ENCODE measurements around the gene LNPEP. TPM values are rescaled to one million over a fixed set of nuclear protein-coding genes. Genes with fewer than 3 reads are reported as not detected.

The LNPEP gene
- total RNA-seq, 4 donors from 2014 or later = 64.8 to 111 (median 80.5) TPM

DNA sequence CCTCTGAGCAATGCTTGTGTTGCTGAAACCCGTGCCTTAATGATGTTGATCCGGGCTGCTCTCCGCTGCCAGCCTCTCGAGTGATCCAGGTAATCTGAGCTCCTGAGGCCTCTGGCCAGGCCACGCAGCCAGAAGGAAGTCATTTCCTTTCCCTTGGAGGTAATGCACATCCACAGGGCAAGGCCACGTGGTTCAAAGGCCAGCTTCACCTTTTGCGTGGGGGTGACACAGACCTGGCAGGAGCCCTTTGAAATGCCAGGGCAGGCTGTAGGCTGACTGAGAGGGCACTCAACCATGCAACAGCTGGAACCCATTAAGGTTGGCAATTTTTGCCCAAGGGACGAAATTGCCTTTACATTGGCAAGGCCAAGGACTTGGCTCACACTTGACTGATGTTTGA, 126.2 kb downstream of the LNPEP start:
- 72% methylated on average over 4 of the region's 8 CpGs; no CpG with 5 or more reads in 1 of the 2 donors for WGBS, 2 donors (ENCODE audit: low coverage in 1 of 2)
- Histone ChIP-seq H3K27ac (no peak overlapping the region), H3K4me3 (no peak overlapping the region), H3K9me3 (peaks cover 0 to 9% (median 0%) of the 10 kb centered on the region in 3 donors), H3K27me3 (no peaks in the 10 kb centered on the region), H3K4me1 (peaks cover 0 to under 1% (median 0%) of the 10 kb centered on the region in 3 donors), H3K36me3 (no peaks in the 10 kb centered on the region)
- ATAC-seq = no peak
- TF ChIP-seq EP300 (IDR thresholded peaks at IDR 0.05) = no peak
- TF ChIP-seq POLR2AphosphoS5 (IDR thresholded peaks at IDR 0.05) = no peak
- no peak for TF ChIP-seq CTCF (IDR thresholded peaks at IDR 0.05)
- TF ChIP-seq POLR2A (IDR thresholded peaks at IDR 0.05) = no peak

DNA sequence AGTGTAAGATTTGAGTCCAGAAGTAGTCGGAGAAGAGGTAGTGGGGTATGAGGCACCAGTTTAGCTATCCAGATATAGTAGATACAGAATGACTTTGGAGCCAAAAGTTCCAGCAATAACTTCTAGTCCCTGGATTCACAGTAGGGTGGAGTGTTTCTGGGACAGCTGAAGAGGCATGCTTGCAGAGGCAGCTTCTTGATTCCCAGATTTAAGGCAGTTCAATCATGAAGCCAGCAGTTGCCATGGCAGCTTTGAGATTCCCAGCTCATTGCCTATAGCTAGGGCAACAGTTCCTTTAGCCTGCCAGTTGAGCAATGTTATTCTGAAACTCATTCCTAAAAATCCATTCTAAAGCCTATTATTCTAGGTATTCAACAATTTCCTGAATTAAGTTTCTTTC, 127.4 kb downstream of the LNPEP start:
- Histone ChIP-seq H3K27me3 (no peaks in the 10 kb centered on the region), H3K4me1 (peaks cover 0 to 7% (median 0%) of the 10 kb centered on the region in 3 donors), H3K4me3 (no peak overlapping the region), H3K27ac (no peak overlapping the region), H3K36me3 (no peaks in the 10 kb centered on the region), H3K9me3 (peaks cover 0 to 9% (median 0%) of the 10 kb centered on the region in 3 donors)
- WGBS, 2 donors (ENCODE audit: low coverage in 1 of 2) = 67 to 73% methylated on average over 1 of the region's 1 CpG
- TF ChIP-seq CTCF (IDR thresholded peaks at IDR 0.05) (no peak), POLR2AphosphoS5 (IDR thresholded peaks at IDR 0.05) (no peak)
- no peak for ATAC-seq

DNA sequence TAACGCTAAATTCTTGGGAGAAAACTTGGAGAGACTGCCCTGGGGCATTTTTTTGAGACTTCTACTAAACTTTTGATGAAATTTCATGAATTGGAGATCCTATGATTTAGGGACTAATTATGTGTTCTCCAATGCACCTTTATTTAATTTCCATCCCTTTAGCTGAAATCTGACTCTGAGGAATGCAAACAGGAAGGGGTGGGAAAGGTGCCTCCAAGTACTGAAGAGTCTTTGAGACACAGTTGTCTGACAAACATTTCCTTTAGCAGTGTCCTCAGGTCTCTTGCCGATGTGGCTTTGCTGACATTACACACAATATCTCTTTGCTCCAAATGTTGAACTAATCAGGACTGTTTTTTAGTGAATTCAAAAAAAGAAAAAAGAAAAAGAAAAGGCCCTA, 129.6 kb downstream of the LNPEP start:
- H3K27me3 ChIP-seq = no peaks in the 10 kb centered on the region
- no peak overlapping the region for H3K4me3 ChIP-seq
- no peak for ATAC-seq
- TF ChIP-seq POLR2A (IDR thresholded peaks at IDR 0.05) (no peak), EP300 (IDR thresholded peaks at IDR 0.05) (no peak), CTCF (IDR thresholded peaks at IDR 0.05) (no peak)
- peaks cover 0 to 10% (median 0%) of the 10 kb centered on the region in 3 donors for H3K4me1 ChIP-seq
- WGBS, 2 donors (ENCODE audit: low coverage in 1 of 2) = 78 to 93% methylated on average over 2 of the region's 2 CpGs
- H3K27ac ChIP-seq = no peak overlapping the region
- no peaks in the 10 kb centered on the region for H3K36me3 ChIP-seq
- H3K9me3 ChIP-seq = no peaks in the 10 kb centered on the region

DNA sequence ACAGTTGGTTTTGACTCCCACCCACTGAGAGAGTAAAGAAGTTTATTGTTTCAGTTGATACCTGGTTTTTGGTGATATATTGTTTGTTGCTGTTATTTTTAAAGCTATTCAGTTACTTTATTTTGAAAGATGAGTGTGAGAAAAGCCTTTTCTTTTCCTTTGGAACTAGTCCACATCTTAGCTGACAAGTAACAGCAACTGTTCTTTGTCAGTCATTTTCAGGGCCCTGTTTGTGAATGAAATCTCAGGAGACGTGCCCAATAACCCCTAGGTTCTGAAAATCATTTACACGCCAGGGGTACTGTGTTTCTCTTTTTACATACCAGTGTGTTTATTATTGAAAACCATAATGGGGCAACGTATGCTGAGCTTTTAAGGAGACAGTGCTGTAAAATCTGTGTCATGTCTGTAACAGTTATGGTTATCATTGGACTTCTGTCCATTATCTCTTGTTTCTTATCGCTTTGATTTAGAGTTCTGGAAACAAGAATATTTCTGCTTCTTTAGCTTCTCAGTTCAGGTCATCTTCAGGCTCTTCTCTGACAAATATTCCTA, 131.5 kb downstream of the LNPEP start:
- no peak overlapping the region for H3K27ac ChIP-seq
- WGBS, 2 donors (ENCODE audit: low coverage in 1 of 2) = 21 to 41% methylated on average over 3 to 4 of the region's 4 CpGs

More for the DNA sequence above, 131.5 kb downstream of the LNPEP start:
- Histone ChIP-seq H3K27me3 (no peaks in the 10 kb centered on the region), H3K9me3 (no peaks in the 10 kb centered on the region), H3K4me3 (no peak overlapping the region), H3K36me3 (no peaks in the 10 kb centered on the region), H3K4me1 (peaks cover 0 to 22% (median 0%) of the 10 kb centered on the region in 3 donors)
- TF ChIP-seq POLR2A (IDR thresholded peaks at IDR 0.05) (no peak), POLR2AphosphoS5 (IDR thresholded peaks at IDR 0.05) (no peak), EP300 (IDR thresholded peaks at IDR 0.05) (no peak), CTCF (IDR thresholded peaks at IDR 0.05) (no peak)
- no peak for ATAC-seq
